Body of pancreas (tissue), 4 donors: Measurements from ENCODE around the gene ATIC.

Experiments used
- CTCF ChIP-seq, 7 experiments: fragments of 450-650 bp in 4 of 7; fragments of 200-600 bp in 3 of 7; sonication (generic) in 3 of 7; IDR thresholded peaks; one replicate each; pipeline ENCODE4 v1.5.1; 2016 to 2019; ENCODE audit warnings: antibody characterized with exemption in 7 of 7
- POLR2A ChIP-seq, 3 donors: fragments of 450-650 bp; IDR thresholded peaks; one replicate each; pipeline ENCODE4 v1.6.1; 2016; ENCODE audit warnings: antibody characterized with exemption in 3 of 3, mild to moderate bottlenecking in 2 of 3

GRCh38 chr2:215363039-215363438 lies 51.2 kb downstream of the ATIC start:
- TF ChIP-seq POLR2A (IDR thresholded peaks at IDR 0.05) (no peak), CTCF (IDR thresholded peaks at IDR 0.05) (no peak)
